GM18868 (cell line): ENCODE data around the gene KRT10.

Experiments used
- ATAC-seq: cut with Tn5 transposase; IDR thresholded peaks from one replicate; pipeline ENCODE4 v1.9.1; 2021; ENCODE audit warnings: mild to moderate bottlenecking, moderate library complexity; ENCODE audit not compliant: unreplicated experiment

The KRT10 gene

GRCh38 chr17:40809721-40810421, 12.5 kb downstream of the KRT10 start:
- ATAC-seq, result no peak

GRCh38 chr17:40806131-40806530, 16.3 kb downstream of the KRT10 start:
- ATAC-seq, result no peak

- ATAC-seq, result no peak
Measured at GRCh38 chr17:40803617-40804082, 18.8 kb downstream of the KRT10 start.

GRCh38 chr17:40801157-40801556, 21.3 kb downstream of the KRT10 start:
- no peak for ATAC-seq

DNA sequence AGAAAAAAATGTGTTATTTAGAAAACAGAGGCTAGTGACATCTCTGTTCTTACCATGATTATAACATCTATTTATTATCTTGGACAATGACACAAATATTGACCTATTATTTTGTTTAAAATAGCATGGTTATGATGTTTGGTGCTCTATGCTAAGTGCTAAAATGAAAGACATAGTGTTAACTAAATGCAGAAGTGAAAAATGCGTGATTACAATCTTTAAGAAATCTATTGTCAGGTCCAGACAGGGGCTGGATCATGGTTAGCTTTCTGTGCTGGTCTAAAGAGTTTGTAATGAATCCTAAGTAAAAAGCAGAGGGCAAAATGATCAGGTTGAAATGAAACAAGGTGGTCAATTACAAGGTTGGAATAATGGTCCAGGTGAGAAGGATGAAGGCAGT, 22.0 kb downstream of the KRT10 start:
- ATAC-seq, result no peak

- ATAC-seq, result no peak
Measured at GRCh38 chr17:40799859-40800258, 22.6 kb downstream of the KRT10 start, which contains the start of gene KRT28. Gene KRT28, minus strand, starts transcription at chr17:40799959. Its CDS starts 66 bp downstream, at chr17:40799893.

GRCh38 chr17:40796846-40797245, 25.6 kb downstream of the KRT10 start:
- ATAC-seq, result no peak

- ATAC-seq, result no peak
Measured at GRCh38 chr17:40795019-40795667, 27.3 kb downstream of the KRT10 start.

GRCh38 chr17:40794466-40794865, 27.9 kb downstream of the KRT10 start:
- no peak for ATAC-seq

DNA sequence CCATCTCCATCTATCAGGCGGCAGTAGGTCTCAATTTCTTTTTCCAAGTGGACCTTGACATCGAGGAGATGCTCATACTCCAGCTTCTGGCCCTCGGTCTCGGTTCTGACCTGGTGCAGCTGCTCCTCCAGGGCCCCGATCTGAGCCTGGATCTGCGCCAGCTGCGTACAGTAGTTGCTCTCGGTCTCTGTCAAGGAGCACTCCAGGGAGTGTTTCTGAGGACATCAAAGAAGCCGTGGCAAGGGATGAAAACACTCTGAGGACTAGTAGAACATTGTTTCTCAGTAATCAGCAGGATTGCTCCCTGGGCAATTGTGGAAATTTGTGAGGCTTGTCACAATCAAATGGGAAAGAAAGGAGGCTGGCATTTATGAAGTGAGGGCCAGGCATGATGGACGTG, 28.6 kb downstream of the KRT10 start:
- ATAC-seq, result no peak

- no peak for ATAC-seq
Measured at GRCh38 chr17:40791787-40792436, 30.5 kb downstream of the KRT10 start.

DNA sequence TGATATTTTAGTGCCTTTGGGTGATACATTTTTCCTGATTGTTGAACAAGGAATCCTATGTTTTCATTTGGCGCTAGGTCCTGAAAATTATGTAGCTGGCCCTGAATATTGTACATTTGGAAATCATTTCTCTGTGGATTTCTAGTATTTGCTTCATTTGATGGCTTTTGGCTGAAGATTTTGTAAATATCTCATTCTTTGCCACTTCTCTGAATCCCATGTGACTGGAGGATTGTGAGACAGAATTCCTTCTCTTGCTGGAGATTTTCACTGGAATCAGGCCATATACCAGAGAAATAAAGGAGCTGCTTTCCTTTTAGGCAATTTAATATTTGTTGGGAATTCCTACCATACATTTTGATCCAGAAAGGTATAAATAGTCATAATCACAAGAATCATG, 31.3 kb downstream of the KRT10 start:
- no peak for ATAC-seq

- no peak for ATAC-seq
Measured at GRCh38 chr17:40782450-40782849, 40.0 kb downstream of the KRT10 start, which contains the start of gene KRT27. Gene KRT27, minus strand, starts transcription at chr17:40782550. Its CDS starts 57 bp downstream, at chr17:40782493.

- ATAC-seq, result no peak
Measured at GRCh38 chr17:40779181-40779909, 43.1 kb downstream of the KRT10 start.

DNA sequence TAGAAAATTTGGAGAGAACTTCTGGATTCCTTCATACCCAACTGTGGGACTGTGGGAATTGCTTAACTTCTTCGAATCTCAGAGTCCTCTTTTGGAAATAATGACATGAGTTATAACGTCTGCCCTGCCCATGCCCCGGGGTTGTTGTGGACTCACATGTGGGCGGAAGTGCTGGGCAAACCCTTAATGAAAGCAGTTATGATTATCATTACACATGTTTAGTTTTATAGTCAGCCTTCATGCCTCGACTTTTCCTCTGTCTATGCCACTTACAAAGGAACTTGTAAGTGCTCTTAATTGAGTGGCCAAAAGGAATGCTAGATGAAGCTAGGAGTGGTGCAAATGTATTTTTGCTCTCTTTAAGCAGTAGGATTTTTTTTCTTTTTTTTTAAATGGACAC, 44.0 kb downstream of the KRT10 start:
- no peak for ATAC-seq

- no peak for ATAC-seq
Measured at GRCh38 chr17:40777971-40778370, 44.4 kb downstream of the KRT10 start.

GRCh38 chr17:40777459-40777858, 45.0 kb downstream of the KRT10 start:
- no peak for ATAC-seq

DNA sequence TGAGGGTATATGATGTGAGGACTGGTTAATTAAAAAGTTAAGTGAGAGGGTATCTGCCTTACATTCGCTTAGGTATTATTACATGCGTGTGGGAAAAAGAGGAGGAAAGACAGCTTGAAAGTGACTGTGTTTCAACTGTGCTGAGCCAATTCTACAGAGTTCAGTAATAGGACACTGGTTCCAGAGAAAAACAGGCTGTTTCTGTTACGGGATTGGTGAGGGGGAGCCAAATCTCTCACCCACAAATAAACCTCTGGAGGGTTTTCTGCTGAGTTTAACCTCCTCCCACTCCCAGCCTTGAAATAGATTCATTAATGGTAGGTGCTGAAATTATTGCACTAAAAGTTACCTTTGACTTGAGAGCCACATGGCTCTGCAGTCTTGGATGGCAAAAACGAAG, 46.5 kb downstream of the KRT10 start:
- ATAC-seq, result no peak

- no peak for ATAC-seq
Measured at GRCh38 chr17:40772101-40772500, 50.3 kb downstream of the KRT10 start, which contains the start of gene KRT26. Gene KRT26, minus strand, starts transcription at chr17:40772201. Its CDS starts 88 bp downstream, at chr17:40772113.
